Activated CD4-positive, alpha-beta T cell treated with anti-CD3 and anti-CD28 coated beads, Interleukin-2, amount 50 U/mL, for 1 hour (primary cell): ENCODE results near the gene ACTR3C.

Source experiments
- DNase-seq: peaks from one replicate; pipeline ENCODE4 v3.0.0-alpha.2; 2020

The ACTR3C gene

DNA sequence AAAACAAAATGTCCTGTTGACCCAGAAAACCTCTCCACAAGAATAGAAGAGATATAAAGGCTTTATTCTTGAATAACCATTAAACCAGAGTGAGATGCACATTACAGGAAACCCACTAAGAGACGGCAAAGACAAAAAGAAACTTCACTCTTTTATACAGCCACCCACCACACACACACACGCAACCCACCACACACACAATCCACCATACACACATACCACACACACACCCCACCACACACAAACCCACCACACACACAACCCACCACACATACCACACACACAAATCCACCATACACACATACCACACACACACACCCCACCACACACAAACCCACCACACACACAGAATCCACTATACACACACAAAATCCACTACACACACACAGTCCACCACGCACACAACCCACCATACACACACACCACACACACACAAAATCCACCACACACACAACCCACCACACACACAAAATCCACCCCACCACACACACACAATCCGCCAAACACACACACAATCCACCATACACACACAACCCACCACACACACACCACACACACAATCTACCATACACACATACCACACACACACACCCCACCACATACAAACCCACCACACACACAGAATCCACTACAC is 35.8 kb upstream of the ACTR3C start:
- DNase-seq, result no peak

DNA sequence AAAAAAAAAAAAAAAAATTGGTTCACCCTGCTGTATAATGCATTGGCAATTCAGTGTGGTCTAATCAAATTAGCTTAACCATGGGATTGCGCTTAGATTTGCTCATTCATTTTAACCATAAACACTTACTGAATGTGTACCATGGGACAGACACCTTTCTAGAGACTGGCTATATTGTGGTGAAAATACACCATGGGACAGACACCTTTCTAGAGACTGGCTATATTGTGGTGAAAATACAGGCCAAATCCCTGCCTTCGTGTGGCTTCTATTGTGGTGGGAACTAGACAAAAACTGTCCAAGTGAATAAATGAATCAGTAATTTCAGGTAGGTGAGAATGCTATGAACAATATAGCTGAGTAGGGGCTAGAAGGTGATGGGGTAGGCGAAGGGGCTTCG is 35.1 kb upstream of the ACTR3C start:
- no peak for DNase-seq

DNA sequence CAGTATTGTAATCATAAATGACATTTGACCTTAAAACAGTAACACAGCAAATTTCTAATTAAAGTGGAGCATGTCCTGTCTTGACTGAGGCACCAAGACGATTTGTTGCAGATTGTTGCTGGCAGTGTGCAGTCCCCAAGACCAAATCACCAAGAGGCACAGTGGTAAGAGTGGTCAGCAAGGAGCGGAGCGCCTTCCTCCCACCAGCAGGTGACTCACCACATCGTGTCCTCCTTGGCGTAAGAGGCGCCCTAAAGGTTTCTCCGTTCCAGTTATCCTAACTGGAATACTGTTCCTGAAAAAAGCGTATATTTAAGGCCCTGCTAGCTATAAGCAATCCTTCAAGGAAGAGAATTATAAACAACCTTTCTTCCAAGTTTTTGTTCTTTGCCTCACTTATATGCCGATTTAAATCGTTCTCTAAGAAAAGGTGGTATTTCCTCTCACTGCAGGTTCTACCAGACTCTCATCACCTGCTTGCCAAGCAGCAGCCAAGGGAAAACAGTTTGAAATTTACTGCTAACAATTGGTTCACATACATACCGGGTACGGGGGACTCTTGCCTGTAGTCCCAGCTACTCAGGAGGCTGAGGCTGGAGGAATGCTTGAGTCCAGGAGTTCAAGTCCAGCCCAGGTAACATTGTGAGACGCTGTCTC is 34.6 kb upstream of the ACTR3C start:
- no peak for DNase-seq

DNA sequence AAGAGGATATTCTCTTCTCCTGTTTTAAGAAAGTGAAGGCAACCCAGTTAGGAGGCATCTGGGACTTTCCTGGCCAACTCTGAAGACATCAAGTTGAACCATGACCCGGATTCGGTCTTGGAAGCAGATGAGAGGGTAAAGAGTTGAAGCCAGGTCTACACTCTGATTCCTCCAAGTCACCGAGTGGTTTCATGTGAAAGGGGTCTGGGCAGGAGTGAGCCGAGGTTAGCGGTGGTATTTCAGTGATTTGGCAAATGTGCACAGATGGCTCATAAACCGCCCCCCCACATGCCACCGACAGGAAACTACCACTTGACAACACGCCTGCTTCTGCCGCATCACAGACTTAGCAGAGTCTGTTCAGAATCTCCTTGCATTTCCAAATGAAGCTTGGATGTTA is 33.9 kb upstream of the ACTR3C start:
- peak; percentile 68 for DNase-seq

DNA sequence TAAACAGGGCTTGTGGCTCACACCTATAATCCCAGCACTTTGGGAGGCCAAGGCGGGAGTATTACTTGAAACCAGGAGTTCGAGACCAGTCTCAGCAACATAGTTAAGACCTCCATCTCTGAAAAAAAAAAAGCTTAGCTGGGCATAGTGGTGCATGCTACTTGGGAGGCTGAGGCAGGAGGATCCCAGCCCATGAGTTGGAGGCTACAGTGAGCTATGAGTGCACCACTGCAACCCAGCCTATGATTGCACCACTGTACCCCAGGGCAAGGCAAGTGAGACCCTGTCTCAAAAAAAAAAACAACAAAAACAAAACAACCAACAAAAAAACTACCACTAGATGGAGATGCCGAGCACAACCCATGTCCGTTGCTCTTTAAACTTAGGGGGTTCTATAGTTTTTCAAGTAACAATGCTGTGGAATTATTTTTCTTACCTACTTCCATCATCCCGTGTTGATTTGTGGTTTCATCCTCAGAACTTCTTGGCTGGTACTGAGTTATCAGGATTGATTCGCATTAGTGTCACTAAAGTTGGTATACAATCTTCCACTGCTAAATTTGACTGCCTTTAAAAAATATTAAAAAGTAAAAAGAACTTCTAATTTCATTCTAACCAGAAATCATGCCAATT is 33.0 kb upstream of the ACTR3C start:
- no peak for DNase-seq

DNA sequence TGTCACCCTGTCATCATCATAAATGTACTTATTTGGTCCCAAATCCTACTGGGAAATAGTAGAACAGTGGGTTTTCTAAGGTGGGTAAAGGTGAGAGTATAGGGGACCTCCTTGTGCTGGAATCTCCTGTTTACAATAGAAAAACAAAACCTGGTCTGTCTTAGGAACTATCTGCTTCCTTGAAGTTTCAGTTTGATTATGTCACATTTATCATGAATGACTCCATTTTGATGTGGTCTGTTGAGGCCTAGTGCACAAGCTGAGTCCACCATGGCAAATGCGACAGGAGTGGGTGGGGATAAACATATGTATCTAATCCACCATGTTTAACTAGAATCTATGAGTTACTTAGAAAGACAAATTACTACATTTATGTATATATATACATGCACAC is 32.3 kb upstream of the ACTR3C start:
- no peak for DNase-seq

DNA sequence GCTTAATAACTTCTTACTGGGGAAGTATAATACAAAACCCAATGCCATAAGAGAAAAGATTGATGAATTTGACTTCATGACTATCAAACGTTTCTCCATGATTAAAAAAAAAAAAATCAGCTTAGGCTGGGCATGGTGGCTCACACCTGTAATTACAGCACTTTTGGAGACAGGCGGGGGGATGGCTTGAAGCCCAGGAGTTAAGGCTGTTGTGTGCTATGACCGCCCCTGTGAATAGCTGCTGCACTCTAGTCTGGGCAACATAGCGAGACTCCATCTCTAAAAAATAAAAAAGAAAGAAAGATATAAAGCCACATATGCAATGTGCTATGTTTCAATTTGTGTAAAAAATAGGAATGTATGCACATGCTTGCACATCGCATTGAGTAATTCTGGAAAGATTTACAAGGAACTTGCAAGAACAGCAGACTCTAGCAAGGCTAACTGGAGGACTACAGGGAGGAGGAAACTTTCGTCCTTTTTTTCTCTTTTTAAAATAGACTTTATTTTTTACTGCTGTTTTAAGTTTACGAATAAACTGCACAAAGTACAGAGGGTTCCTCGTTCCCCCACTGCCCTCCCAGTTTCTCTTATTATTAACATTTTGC is 28.3 kb upstream of the ACTR3C start:
- DNase-seq, result no peak

DNA sequence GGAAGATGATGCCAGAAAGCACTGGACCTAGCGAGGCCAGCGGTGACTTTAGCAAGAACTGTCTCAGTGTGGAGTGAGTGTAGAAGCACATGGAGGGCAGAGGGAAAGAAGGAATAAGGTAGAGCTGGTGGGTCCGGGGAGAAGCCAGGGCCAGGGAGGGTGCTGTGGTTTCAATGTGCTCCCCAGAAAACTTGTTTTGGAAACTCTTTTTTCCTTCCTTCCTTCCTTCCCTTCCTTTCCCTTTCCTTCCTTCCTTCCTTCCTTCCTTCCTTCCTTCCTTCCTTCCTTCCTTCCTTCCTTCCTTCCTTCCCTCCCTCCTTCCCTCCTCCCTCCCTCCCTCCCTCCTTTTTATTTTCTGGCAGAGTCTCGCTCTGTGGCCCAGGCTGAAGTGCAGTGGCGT is 23.6 kb upstream of the ACTR3C start:
- DNase-seq, result no peak

DNA sequence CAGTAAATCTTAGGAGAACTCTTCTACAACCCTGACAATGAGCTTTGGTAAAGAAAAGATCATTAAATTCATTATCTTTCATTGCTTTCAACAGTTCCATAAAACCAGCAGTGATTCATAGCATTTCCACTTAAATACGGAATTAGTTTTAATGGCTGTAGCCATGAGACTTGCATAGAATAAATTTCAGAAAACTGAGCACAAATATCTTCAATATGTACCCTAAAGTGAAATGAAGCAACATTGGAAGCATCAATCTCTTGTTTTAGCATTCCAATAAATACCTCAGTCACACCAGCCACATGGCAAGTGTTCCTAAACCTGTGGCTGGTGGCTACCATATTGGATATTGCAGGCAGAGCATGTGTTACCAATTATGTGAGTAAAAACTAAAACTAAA is 21.7 kb upstream of the ACTR3C start:
- DNase-seq, result no peak

DNA sequence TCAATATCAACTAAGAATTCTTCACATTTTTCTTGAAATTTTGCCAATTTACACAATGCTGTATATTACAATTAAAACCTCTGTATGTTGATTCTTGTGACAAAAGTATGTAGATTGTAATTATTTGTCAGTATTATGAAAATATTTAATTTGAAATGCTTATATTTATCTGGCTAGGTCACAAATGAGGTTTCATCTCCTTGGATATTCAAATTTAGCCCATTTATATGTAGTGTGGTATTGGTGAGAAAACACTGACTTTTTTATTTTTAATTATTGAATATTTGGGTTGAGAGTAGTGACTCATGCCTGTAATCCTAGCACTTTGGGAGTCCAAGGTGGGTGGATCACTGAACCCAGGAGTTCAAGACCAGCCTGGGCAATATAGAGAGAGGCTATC is 21.0 kb upstream of the ACTR3C start:
- DNase-seq, result no peak

DNA sequence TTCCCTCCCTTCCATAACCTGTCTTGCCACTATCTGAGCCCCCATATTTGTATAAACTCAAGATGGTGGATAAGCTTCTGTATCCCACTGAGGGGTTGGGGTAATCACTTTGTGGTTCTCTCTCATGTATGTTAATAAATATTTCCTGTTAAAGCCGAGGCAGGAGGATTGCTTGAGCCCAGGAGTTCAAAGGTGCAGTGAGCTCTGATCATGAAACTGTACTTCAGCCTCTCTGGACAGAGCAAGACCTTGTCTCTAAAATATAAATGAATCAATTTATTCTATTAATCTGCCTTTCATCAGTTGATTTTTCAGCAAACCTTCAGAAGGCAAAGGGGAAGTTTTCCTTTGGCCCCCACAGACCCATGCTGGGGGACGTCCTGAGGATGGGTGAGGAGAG is 19.9 kb upstream of the ACTR3C start:
- DNase-seq, result no peak

DNA sequence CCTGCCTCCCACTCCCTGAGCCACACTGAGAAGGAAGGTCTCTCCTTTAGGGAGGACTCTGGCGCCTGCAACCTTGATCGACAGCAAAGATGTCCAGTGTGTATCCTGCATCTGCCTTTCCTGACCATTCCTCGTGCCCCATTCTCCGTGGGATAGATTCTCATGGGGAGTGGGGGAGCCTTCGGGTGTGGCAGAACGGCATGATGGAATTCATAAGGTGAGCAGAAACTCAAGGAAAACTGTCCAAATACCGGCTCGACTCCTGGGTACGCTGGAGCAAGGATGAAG is 18.7 kb upstream of the ACTR3C start:
- DNase-seq, result no peak

DNA sequence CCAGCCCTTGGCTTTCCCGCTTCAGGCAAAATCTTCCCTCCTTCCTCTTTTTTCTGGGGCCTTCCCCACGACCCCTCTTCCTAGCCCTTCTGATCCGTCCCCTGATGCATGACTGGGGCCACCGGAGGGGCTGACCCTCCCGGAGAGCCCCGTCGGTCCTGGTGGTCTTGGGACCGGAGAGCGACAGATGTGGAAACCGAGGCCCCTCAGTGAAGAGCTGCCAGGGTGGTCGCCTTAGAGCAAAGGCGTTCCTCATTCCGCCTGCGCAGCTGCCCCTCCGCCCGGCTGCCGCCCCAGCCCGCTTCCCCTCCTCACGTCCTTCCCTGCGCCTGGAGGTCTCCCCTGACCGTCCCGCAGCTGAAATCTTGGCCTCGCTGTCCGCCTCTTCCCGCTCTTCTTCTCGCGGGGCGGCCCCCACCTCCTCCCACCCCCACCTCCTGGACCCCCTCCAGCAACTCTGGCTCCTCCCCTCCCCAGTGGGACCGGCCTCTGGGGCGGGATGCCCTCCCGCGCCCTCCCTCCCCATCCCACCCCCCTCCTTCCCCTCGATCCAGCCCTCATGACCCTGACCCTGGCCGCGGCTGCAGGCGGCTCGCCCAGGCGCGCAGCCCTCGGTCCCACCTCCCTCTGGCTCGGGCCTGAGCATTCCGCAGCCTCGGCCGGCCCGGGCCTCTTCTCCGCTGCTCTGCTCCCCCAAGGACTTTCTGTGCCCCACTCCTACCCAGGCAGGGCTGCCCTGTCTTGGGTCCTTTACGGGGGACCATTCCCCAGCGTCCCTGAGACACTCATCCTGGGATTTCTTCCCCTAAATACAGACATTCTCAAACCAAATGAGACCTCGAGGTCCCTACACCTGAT is 18.1 kb upstream of the ACTR3C start, which contains the start of gene RARRES2:
Gene RARRES2 (minus strand): TSS at position 367 of the 858 bp plus-strand sequence. CDS start 1,020 bp downstream, outside the sequence.
- no peak for DNase-seq

DNA sequence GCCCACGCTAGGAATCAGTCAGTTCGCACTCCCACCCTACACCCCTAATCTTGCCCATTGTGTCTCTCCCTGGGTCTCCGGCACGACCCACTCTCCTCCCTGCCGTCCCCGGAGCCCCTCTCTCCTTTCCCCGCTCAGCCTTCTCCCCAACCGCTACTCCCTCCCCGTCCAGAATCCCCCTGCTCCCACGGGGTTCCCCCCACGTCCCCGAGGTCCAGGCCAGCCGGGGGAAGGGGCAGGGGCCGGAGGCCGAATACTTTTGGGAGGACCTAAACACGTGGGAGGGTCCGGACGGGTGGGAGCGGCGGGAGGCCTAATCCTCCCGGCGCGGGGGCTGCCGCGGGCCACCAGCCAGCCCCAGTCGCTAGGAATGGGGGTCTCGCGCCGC is 17.5 kb upstream of the ACTR3C start:
- DNase-seq, result no peak

DNA sequence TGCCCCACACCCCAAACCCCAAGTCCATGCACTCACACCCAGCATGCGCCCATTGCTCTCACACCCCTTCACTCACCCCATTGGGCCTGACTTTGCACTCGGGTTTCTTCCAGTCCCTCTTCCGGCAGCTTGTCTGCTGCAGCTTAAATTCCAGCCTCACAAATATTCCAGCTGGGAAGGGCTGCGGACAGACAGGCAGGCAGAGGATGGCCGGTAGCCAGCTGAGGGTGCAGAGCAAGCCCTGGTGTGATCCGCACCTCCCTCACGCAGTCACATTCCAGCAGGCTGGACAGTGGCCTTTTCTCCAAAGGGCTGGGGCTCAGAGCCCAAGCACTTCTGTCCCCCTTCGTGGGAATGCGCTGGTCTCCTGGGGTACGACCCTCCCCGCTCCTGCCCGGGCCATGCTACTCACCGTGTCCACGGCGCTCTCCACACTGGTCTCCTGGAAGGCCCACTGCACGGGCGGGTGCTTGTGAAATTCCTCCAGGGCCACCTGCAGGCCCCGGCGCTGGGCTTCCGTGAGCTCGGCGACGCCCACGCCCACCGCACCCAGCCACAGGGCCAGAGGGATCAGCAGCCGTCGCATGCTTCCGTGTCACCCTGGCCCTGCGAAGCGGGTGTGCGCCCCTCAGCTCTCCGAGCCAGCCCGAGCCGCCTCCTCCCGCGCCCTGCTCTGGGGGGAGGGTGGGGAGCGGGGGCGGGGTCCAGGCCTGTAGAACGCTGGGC is 16.8 kb upstream of the ACTR3C start:
- no peak for DNase-seq

DNA sequence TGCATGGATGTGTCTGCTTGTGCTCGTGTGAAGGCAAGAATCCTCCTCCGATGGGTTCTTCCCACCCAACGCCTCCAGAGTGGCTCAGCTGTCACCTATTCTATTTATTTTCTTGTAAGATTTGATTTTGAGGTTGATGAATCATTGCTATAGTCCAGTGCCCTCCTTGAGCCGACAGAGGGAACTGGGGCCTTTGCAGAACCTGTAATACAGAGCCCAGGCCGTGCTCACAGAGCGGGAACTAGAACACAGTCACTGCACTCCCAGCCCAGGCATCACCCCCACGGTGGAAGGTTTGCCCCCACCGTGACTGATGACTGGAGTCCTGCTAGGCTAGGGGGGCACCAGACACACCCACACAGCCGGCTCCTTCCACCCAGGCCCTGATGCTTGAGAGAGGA is 16.1 kb upstream of the ACTR3C start:
- DNase-seq, result no peak

DNA sequence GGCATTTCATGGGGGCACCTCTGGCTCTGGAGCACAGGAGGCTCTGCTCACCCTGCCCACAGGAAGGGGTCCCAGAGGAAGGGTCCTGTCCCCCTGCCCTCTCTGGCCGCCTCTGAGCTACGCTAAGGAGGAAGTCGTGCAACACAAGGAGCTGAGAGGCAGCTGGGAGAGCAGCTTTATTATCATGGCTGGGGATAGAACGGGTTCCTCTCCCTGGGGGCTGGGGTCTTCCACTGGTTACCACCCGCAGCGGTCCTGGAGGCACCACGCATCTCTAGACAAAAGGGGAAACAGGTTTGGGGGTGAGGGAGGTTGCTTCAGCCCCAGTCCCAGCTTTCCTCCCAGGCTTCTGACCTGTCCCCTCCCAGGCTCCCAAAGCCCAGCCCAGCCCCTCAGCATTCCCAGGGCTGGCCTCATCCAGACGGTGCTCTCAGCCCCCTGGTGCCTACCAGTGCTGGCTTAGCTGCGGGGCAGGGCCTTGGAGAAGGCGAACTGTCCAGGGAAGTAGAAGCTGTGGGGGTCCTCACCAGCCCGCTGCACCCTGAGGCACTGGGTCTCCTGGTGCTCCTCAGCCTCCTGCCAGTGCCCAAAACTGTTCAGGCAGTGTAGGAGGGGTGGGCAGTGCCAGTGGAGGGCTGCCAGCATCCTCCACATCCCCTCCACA is 15.0 kb upstream of the ACTR3C start:
- DNase-seq, result no peak

DNA sequence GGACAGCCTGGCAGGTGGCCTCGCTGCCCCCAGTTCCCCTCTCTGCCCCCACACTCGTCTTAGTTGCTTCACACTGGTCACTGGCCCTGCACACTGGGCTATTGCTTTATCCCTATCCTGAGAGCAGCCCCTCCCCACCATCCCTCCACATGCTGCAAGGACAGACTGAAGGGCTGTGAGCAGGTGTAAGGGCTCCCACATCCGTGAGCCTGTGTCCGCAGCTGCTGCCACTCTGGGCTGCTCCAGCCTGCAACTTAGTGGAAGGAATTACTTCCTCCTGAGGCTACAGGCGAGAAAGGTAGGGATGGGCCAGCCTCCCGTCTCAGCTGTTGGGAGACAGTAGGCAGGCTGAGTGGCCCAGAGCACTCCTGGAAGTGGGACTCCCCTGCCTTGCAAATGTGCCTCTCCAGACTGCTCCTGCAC is 14.3 kb upstream of the ACTR3C start:
- DNase-seq, result no peak

DNA sequence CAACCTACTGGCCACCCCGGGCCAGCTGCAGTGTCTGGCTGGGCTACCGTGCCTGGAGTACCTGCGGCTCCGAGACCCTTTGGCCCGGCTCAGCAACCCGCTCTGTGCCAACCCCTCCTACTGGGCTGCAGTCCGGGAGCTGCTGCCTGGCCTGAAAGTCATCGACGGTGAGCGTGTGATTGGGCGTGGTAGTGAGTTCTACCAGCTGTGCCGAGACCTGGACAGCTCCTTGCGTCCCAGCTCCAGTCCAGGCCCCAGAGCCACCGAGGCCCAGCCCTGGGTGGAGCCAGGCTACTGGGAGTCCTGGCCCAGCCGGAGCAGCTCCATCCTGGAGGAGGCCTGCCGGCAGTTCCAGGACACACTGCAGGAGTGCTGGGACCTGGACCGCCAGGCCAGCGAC is 13.8 kb upstream of the ACTR3C start:
- DNase-seq, result no peak

DNA sequence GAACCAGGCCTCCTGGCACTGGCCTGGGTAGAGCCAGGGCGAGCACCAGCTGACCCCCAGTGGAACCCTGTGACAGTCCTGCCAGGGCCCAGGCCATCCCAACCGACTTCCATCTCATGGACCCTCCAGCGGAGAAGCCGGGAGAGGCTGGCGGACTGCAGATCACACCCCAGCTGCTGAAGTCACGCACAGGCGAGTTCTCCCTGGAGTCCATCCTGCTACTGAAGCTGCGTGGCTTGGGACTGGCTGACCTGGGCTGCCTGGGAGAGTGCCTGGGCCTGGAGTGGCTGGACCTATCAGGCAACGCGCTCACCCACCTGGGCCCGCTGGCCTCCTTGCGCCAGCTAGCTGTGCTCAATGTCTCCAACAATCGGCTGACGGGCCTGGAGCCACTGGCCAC is 13.4 kb upstream of the ACTR3C start:
- DNase-seq, result no peak

DNA sequence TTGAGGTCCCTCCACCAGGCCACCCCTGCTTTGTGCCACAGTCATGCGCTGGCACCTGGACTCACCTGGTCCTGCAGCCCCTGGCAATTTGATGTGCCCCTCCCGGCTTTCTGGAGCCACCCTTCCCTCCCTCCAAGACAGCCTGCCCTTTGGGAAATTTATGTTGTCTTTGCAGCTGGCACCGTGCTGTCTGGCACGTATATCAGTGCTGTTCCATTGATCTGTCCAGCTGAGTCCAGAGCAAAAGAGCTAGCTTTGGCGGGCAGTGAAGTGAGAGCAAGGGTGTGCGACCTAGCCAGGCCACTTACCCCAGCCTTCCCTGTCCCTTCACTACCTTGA is 12.4 kb upstream of the ACTR3C start:
- DNase-seq, result no peak

DNA sequence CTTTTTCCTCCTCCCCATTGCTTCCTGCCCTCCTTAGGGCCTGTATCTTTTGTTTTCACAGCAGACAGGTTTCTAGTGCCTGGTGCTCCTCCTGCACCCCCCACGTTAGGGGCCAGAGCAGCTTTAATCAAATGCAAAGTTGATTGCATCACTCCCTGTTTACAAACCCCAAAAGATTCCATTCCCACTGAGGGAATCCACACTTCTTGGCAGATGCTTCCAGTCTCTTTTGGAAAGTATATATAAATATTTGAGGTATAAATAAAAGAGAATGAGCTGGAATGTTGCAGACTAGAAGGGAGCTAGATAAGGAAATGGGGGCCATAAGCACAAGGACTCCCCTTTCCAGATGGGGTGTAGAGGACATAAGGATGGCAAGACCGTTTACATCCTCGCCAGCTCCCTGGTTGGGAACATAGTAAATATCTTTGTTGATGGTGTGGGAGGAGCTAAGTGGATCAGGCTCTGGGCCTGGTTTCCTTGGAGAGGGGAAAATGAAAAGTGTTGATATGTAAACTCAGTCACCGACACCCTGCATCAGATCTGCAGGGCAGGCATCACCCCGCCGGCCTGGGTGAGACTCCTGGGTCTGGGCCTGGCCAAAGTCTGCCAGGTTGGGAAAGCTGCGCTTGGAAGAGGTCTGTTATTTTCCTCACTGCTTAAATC is 11.9 kb upstream of the ACTR3C start:
- no peak for DNase-seq
